GM21360 (cell line): ENCODE data around the gene CELF4.

Experiments used
- ATAC-seq: cut with Tn5 transposase; IDR thresholded peaks from one replicate; pipeline ENCODE4 v1.9.1; 2021; ENCODE audit warnings: mild to moderate bottlenecking, moderate library complexity; ENCODE audit not compliant: unreplicated experiment

Gene CELF4

GRCh38 chr18:37299471-37300304, 265.9 kb downstream of the CELF4 start:
- ATAC-seq: peak; percentile 80

- ATAC-seq: no peak
These were observed 266.8 kb downstream of the CELF4 start for GRCh38 chr18:37298816-37299215.

GRCh38 chr18:37297106-37297505, 268.5 kb downstream of the CELF4 start:
- no peak for ATAC-seq

DNA sequence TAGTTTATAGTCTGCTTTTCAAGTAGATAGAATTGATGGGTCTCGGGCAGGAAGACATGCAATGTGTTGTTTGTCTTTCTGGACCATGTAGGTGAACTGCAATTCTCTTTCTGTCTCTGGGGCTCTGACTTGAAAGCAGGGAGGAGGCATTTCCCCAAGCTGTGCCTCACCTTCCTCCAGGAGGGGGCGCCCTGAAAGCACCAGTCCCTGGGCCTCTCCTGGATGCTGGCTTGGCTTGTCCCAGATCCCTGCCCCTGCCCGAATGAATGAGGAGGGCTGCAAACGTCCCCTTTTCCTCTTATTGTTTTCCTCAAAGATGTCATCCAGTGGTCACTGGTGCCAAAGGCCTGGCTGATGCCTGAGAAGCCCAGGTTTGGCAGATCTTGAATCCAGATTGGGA, 270.6 kb downstream of the CELF4 start:
- no peak for ATAC-seq

- ATAC-seq: no peak
These were observed 272.2 kb downstream of the CELF4 start for GRCh38 chr18:37293359-37293758.

- no peak for ATAC-seq
These were observed 276.2 kb downstream of the CELF4 start for GRCh38 chr18:37289423-37289822.

DNA sequence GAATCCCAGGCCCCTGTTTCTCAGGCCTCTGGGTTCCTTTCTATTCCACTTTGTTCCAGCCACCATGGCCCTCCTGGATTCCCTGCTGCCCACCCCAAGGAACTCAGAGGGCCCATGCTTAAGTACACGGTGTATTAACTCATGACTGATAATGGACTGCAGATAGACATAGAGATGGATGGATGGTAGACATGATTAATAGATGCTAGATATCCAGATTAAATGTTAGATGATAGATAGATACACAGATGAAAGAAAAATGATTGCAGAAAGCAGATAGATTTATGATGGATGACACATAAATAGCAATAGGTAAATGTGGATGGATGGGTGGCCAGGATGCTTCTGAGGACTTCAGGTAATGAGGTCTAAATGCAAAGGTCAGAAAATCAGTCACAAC, 278.0 kb downstream of the CELF4 start:
- ATAC-seq: no peak

DNA sequence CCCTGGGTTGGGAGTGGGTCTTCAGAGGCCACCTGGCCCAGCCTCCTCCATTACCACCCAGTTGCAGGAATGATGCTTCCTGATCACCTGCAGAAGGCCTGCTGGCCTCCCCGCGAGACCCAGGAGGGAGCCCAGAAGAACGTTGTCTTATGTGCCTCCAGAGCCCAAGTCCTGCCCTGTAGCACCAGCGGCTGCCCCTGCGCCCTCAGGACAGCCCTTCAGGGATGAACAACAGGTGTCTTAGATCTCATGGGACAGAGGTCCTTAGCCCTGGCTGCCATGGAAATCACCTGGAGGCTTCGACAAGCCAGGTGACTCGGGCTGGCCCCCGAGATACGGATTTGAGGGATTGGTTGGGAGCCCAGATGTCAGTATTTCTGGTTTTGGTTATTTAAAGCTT, 278.8 kb downstream of the CELF4 start:
- ATAC-seq: no peak

DNA sequence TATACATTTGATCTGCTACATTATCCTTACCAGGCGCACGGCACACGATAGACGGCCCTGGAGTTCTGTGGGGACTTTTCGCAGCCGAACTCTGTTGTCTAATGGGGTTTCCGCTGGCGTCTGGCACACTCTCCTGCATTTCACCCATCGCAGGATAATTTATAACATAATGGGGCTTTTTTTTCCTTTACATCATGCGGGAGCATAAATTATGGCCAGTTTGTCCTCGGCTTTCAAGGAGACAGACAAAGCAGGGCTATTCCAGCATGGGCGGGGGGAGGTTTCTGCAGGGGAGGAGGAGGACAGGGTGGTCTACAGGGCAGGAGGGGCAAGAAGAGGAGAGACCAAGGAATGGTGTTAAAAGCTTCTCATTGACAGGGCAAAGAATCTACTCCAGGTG, 279.8 kb downstream of the CELF4 start:
- no peak for ATAC-seq

GRCh38 chr18:37284260-37284659, 281.3 kb downstream of the CELF4 start:
- ATAC-seq: no peak

- ATAC-seq: no peak
These were observed 283.1 kb downstream of the CELF4 start for GRCh38 chr18:37282386-37283037.

GRCh38 chr18:37280701-37281393, 284.8 kb downstream of the CELF4 start:
- ATAC-seq: no peak

DNA sequence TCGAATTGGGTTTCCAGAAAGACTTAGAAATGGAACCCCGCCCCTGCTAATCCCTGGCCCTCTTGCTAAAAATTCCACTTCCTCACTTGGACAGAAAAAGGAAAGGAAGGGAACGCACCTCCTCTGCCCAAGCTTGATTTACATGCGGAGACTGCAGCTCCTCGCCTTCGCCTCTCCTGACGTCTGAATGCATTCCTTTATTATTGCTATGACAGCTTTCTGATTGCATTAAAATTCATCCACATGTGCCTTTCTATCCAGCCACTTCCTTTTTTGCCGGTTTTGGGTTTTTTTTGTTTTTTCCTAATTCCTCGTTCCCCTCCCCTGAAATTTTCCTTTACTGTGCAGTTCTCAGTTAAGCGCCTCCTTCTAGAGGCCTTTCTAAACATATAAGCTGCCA, 287.8 kb downstream of the CELF4 start:
- no peak for ATAC-seq

DNA sequence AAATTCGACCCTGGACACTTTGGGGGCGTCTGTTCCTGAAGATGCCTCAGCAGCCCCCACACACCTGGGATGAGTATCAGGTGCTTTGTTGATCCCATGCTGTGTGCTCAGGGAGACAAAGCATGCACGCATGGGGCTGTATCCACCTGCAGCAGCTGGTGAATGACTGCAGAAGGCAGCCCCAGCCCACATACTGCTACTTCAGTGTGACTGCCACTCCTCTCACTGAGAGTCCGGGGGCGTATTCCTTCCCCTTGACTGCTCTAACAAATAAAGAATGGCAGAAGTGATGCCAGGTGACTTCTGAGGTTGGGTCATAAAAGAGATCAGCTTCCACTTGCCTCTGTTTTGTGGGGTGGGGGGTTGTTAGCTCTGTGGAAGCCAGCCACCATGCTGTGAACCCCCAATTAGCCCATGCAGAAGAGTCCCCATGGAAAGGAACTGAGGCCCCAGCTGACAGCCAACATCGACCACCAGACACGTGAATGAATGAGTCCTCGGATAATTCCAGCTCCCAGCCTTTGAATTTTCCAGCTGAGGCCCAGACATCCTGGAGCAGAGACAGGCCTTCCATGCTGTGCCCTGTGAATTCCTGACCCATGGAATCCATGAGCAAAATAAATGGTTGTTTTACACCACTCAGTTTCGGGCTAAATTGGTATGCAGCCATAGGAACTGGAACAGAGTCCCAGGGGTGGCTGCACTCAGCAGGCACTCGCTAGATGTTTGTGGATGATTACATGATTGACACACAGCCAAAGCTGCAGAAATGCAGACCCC, 289.3 kb downstream of the CELF4 start:
- ATAC-seq: no peak

GRCh38 chr18:37275237-37275741, 290.3 kb downstream of the CELF4 start:
- ATAC-seq: no peak

DNA sequence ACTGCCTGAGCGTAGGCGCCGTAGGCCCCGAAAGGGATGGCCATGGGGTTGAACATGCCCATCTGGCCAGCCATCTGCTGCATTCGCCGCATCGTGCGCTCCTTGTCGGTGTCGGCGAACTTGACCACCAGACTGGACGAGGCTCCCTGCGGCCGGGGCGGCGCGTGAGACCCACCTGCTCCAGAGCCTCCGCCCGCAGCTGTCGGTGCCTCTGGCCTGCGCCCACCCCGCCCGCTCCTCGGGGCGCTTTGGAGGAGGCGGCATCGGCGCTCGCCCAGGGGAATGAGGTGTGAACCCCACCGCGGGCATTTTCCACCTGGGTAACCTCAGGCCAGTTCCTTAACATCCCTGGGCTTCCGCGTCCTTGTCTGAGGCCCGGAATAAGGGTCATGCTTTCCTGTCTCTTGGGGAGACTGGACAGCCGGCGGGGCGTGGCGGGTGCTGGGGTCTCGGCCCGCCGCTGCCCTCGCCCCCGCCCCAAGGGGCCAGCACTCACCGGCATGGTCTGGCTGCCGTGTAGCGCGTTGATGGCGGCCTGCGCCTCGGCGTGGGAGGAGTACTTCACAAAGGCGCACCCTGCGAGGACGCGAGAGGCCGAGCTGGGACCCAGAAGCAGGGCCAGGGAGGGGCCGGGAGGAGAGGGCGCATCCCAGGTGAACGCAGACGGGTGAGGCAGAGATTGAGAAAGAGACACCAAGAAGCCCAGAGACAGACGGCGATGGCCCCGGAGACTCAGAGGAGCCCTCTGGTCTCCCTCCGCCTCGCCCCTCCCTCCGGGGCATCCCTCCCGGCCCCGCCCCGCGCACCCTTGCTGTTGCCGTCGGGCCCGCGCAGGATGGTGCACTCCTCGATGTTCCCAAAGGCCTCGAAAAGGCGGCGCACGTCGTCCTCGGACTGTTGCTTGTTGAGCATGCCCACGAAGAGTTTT, 291.0 kb downstream of the CELF4 start:
- ATAC-seq: no peak

DNA sequence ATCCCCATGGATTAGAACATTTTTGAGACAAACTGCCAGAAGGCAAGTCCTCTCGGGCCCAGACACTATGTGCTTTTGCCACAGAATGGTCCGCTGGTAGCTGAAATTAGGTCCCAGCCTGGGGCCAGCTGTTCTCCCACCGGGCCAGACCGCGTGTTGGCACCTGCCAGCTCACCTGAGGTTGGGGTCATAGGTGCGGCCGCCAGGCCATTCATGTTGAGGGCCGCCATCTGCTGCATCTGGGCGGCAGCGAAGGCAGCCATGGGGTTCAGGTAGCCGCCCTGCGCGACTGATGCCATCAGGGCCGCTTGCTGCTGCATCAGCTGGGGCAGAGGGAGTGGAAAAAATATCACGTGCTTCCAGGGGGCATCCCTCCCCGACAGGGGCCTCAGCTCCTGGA, 292.8 kb downstream of the CELF4 start:
- no peak for ATAC-seq

- no peak for ATAC-seq
These were observed 293.4 kb downstream of the CELF4 start for GRCh38 chr18:37272226-37272625.

DNA sequence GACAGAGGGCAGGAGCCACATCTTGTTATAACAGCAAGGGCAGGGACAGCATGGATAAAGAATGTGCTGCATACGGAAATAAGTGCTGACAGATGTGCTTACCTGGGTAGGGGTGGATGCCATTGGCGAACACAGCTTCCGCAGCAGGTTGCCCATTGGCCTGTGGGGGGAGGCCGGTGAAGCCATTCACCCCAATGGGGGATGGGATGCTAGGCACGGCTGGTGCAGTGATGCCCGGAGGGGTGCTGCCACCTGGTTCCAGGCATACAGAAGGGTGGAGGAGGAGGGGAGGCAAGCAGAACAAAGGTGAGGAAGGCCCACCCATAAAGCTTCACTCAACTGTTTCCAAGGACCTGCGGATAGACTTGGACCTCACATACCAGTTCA, 294.9 kb downstream of the CELF4 start:
- ATAC-seq: no peak
